CD8-positive, alpha-beta memory T cell (primary cell): ENCODE measurements around the gene CCDC148. TPM values are rescaled to one million over a fixed set of nuclear protein-coding genes. Genes with fewer than 3 reads are reported as not detected.

Experiments
- CTCF ChIA-PET: fragments of 350-600 bp; sonication (Branson Sonifier 250); formaldehyde crosslinking; loops from one replicate; lab custom pipeline; 2021; ENCODE audit warnings: antibody characterized with exemption; lab: Charles Lee
- POLR2A ChIA-PET: fragments of 350-600 bp; sonication (Branson Sonifier 250); formaldehyde crosslinking; loops from one replicate; lab custom pipeline; 2021; ENCODE audit warnings: antibody characterized with exemption; lab: Charles Lee
- DNase-seq, 5 donors: peaks; one replicate each; pipeline versions ENCODE4 v3.0.0 to v3.0.0-alpha.2; 2020 to 2022; ENCODE audit warnings: mixed read lengths in 1 of 5
- H3K27ac ChIP-seq: one replicate; pipeline ENCODE4 v1.7.0; 2013; ENCODE audit warnings: low read depth, mild to moderate bottlenecking, low read length, moderate library complexity
- H3K27me3 ChIP-seq: 2 replicates; pipeline ENCODE4 v1.7.0; 2013; ENCODE audit warnings: low read length, mild to moderate bottlenecking; ENCODE audit not compliant: insufficient read depth, poor library complexity, severe bottlenecking
- H3K36me3 ChIP-seq: 2 replicates; pipeline ENCODE4 v1.7.0; 2013; ENCODE audit warnings: mild to moderate bottlenecking, low read length, moderate library complexity; ENCODE audit not compliant: insufficient read depth
- H3K4me1 ChIP-seq: 2 replicates; pipeline ENCODE4 v1.7.0; 2013; ENCODE audit warnings: mild to moderate bottlenecking, low read length, moderate library complexity; ENCODE audit not compliant: insufficient read depth
- H3K4me3 ChIP-seq: 2 replicates; pipeline ENCODE4 v1.7.0; 2013; ENCODE audit warnings: mild to moderate bottlenecking, low read length
- H3K9me3 ChIP-seq: 2 replicates; pipeline ENCODE4 v1.7.0; 2013; ENCODE audit warnings: mild to moderate bottlenecking, low read length
- H3K27ac Mint-ChIP-seq, 8 donors: one replicate each; pipeline ENCODE4 v1.8.0; 2020 to 2021; ENCODE audit warnings: mixed read lengths in 8 of 8, mild to moderate bottlenecking in 6 of 8, inconsistent platforms in 3 of 8, moderate library complexity in 3 of 8
- H3K27me3 Mint-ChIP-seq, 2 donors: one replicate each; pipeline ENCODE4 v1.8.0; 2020 to 2021; ENCODE audit warnings: mixed read lengths in 2 of 2, mild to moderate bottlenecking in 1 of 2, moderate library complexity in 1 of 2
- H3K36me3 Mint-ChIP-seq, 3 donors: one replicate each; pipeline ENCODE4 v1.8.0; 2020 to 2021; ENCODE audit warnings: mixed read lengths in 3 of 3, inconsistent platforms in 1 of 3, mild to moderate bottlenecking in 1 of 3
- H3K4me1 Mint-ChIP-seq, 3 donors: one replicate each; pipeline ENCODE4 v1.8.0; 2020 to 2021; ENCODE audit warnings: mixed read lengths in 3 of 3, inconsistent platforms in 1 of 3, mild to moderate bottlenecking in 1 of 3
- H3K4me3 Mint-ChIP-seq, 7 donors: one replicate each; pipeline ENCODE4 v1.8.0; 2020 to 2021; ENCODE audit warnings: mixed read lengths in 7 of 7, mild to moderate bottlenecking in 6 of 7, moderate library complexity in 4 of 7, inconsistent platforms in 2 of 7
- H3K9me3 Mint-ChIP-seq, 5 donors: one replicate each; pipeline ENCODE4 v1.8.0; 2020 to 2022; ENCODE audit warnings: mixed read lengths in 5 of 5, mild to moderate bottlenecking in 3 of 5, moderate library complexity in 2 of 5, inconsistent platforms in 1 of 5
- polyA plus RNA-seq: library from polyadenylated mRNA; unstranded; fragments of 300-500 nt; fragmentation: Illumina TruSeq; gene quantifications from one replicate; pipeline ENCODE4 v1.2.3, GENCODE V29; 2021
- total RNA-seq, 2 experiments: library from RNA; stranded (reverse); gene quantifications; one replicate each; pipeline ENCODE4 v1.2.3, GENCODE V29; 2021

Gene CCDC148
- total and polyA plus RNA-seq, 3 experiments from 2014 or later: 0.40 TPM; not detected in 2

DNA sequence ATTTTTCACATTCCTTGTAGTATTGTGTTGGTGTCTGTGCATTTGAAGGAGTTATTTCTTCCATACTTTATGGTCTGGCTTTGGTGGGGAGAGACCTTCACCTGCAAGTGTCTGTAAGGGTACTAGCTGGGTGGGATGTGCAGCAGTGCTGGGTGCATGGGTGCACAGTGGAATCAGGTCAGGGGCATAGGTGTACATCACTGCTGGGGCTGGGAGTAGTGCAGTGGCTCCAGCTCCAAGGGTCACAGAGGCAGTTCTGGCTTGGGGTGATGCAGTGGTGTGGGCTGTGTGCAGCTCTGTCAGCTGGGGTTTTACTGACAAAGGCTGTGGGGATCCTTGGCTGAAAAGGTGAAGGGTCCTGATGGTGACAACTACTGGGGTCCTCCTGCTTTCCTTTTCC, 44.8 kb downstream of the CCDC148 start:
- H3K4me1 ChIP-seq: no peaks in the 10 kb centered on the region
- H3K4me3 ChIP-seq: no peak overlapping the region
- no peak overlapping the region for H3K4me3 Mint-ChIP-seq
- H3K9me3 ChIP-seq: no peaks in the 10 kb centered on the region
- peaks cover 22 to 42% (median 32%) of the 10 kb centered on the region in 5 donors for H3K9me3 Mint-ChIP-seq
- peaks cover 17 to 30% of the 10 kb centered on the region in 2 donors for H3K27me3 Mint-ChIP-seq
- peak overlapping the region in 1 of 8 donors; percentile 16 for H3K27ac Mint-ChIP-seq
- H3K36me3 ChIP-seq: no peaks in the 10 kb centered on the region
- H3K36me3 Mint-ChIP-seq: peaks cover 0 to 10% (median 2%) of the 10 kb centered on the region in 3 donors
- POLR2A ChIA-PET: no interaction called here
- H3K27ac ChIP-seq: no peak overlapping the region
- H3K4me1 Mint-ChIP-seq: no peaks in the 10 kb centered on the region
- CTCF ChIA-PET: no interaction called here
- DNase-seq: no peak
- no peaks in the 10 kb centered on the region for H3K27me3 ChIP-seq

DNA sequence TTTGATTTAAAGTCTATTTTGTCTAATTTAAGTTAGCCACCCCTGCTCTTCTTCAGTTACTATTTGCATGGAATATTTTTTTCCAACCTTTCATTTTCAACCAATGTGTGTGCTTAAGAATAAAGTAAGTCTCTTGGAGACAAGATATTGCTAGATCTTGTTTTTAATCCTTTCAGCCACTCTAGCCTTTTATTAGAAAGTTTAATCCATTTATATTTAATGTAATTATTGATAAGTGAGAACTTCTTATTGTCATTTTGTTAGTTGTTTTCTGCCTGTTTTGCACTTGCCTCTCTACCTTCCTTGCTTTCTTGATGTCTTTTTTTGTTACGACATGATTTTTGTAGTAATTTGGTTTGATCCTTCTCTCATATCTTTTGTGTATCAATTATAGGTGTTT, 46.4 kb downstream of the CCDC148 start:
- H3K4me1 Mint-ChIP-seq: no peaks in the 10 kb centered on the region
- no peaks in the 10 kb centered on the region for H3K4me1 ChIP-seq
- H3K27ac Mint-ChIP-seq: no peak overlapping the region
- DNase-seq: no peak
- peaks cover 0 to 3% (median 2%) of the 10 kb centered on the region in 3 donors for H3K36me3 Mint-ChIP-seq
- POLR2A ChIA-PET: no interaction called here
- H3K27ac ChIP-seq: no peak overlapping the region
- no peaks in the 10 kb centered on the region for H3K27me3 ChIP-seq
- peaks cover 13 to 31% (median 22%) of the 10 kb centered on the region in 5 donors for H3K9me3 Mint-ChIP-seq
- no peak overlapping the region for H3K4me3 ChIP-seq
- H3K27me3 Mint-ChIP-seq: peaks cover 10 to 24% of the 10 kb centered on the region in 2 donors
- no peaks in the 10 kb centered on the region for H3K36me3 ChIP-seq
- no peaks in the 10 kb centered on the region for H3K9me3 ChIP-seq
- CTCF ChIA-PET: no interaction called here
- no peak overlapping the region for H3K4me3 Mint-ChIP-seq

DNA sequence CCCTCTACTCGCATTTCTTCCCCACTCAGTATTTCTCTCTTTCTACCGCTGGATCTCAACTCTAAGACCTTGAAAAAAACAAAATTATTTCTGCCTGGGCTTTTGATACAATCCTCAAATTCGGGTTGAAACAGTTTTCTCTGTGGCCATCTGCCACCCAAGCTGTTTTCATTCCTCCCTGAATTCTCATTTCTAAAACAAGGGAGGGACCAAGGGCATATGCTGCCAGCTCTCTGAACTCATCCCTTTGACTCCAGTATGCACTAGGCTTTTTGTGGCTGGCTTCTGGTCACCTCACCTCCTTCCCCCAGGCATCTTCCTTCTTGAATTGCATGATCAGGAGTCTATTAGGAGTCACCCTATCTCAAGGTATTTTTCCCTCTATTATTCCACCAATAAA, 49.5 kb downstream of the CCDC148 start:
- peaks cover 10 to 22% (median 20%) of the 10 kb centered on the region in 5 donors for H3K9me3 Mint-ChIP-seq

DNA sequence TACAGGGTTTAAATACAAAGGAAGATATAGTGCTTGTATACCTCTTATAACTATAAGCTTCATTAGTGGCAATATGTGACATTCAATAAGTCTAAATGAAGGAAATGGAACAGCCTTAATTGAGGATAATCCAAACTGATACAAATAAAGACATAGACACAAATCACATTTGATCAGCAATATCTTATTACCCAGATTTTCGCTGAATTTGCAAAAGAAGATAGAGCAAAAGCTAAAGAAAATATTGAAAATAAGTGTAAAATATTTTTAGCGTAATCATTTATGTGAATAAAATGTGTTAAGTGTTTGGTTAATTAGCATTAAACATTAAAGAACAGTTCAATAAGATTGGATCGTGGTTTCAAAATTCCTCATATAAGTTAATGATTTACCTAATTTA, 51.2 kb downstream of the CCDC148 start:
- no peaks in the 10 kb centered on the region for H3K36me3 ChIP-seq
- no peaks in the 10 kb centered on the region for H3K27me3 ChIP-seq
- H3K36me3 Mint-ChIP-seq: no peaks in the 10 kb centered on the region
- no peak for DNase-seq
- H3K27ac ChIP-seq: no peak overlapping the region
- POLR2A ChIA-PET: no interaction called here
- H3K4me3 ChIP-seq: no peak overlapping the region
- no peak overlapping the region for H3K4me3 Mint-ChIP-seq
- peaks cover 5 to 12% (median 8%) of the 10 kb centered on the region in 5 donors for H3K9me3 Mint-ChIP-seq
- no peaks in the 10 kb centered on the region for H3K9me3 ChIP-seq
- peaks cover 3 to 12% of the 10 kb centered on the region in 2 donors for H3K27me3 Mint-ChIP-seq
- H3K27ac Mint-ChIP-seq: no peak overlapping the region
- H3K4me1 ChIP-seq: no peaks in the 10 kb centered on the region
- CTCF ChIA-PET: no interaction called here
- no peaks in the 10 kb centered on the region for H3K4me1 Mint-ChIP-seq

More for the DNA sequence above, 49.5 kb downstream of the CCDC148 start:
- H3K4me1 Mint-ChIP-seq: no peaks in the 10 kb centered on the region
- Histone ChIP-seq H3K27ac (no peak overlapping the region), H3K36me3 (no peaks in the 10 kb centered on the region), H3K4me3 (no peak overlapping the region), H3K4me1 (no peaks in the 10 kb centered on the region), H3K9me3 (no peaks in the 10 kb centered on the region), H3K27me3 (no peaks in the 10 kb centered on the region)
- no peak overlapping the region for H3K27ac Mint-ChIP-seq
- peaks cover 0 to 2% (median 0%) of the 10 kb centered on the region in 3 donors for H3K36me3 Mint-ChIP-seq
- DNase-seq: no peak
- H3K27me3 Mint-ChIP-seq: peaks cover 5 to 12% of the 10 kb centered on the region in 2 donors
- CTCF ChIA-PET: no interaction called here
- H3K4me3 Mint-ChIP-seq: no peak overlapping the region
- POLR2A ChIA-PET: no interaction called here

DNA sequence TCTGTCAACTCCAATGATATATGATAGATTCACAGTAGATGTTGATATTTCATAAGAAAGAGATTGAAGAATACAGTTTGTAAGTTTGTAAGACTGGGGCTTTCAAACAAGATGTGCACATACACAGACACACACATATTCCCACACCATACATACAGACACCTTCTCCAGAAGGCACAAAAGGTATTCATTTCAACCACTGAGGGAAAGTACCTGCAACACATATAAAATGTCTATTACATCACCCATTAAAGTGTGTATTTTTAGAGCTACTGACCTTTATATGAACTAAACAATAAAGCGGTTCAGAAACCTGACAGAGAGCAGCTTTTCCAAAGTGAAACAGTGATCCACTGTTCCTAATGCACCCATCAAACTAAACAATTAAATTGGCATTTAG, 53.3 kb downstream of the CCDC148 start:
- Mint-ChIP-seq H3K27me3 (peaks cover 9 to 18% of the 10 kb centered on the region in 2 donors), H3K36me3 (no peaks in the 10 kb centered on the region), H3K9me3 (peaks cover 0 to 7% (median 4%) of the 10 kb centered on the region in 5 donors), H3K4me1 (no peaks in the 10 kb centered on the region), H3K27ac (no peak overlapping the region), H3K4me3 (no peak overlapping the region)
- H3K4me3 ChIP-seq: no peak overlapping the region
- ChIA-PET POLR2A (no interaction called here), CTCF (no interaction called here)
- no peak overlapping the region for H3K27ac ChIP-seq
- H3K9me3 ChIP-seq: no peaks in the 10 kb centered on the region
- H3K36me3 ChIP-seq: no peaks in the 10 kb centered on the region
- no peaks in the 10 kb centered on the region for H3K4me1 ChIP-seq
- no peak for DNase-seq
- no peaks in the 10 kb centered on the region for H3K27me3 ChIP-seq

DNA sequence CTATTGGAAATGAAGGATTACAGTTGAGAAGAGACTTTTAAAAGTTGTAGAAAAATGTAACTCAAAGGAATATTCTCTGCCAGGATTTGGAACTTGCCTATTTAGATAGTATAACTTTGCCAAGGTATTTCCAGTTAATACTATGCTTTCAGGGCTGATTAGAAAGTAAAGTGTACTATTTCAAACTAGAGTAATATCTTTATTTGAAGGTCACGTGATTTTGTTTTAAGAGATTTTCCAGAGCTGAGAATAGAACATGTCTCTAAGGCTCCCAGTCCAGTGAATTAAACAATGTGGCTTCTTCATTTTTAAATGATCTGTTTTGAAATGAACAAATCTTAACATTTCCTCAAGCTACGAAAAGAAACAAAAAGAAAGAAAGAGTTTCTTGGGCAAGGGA, 53.9 kb downstream of the CCDC148 start:
- no peaks in the 10 kb centered on the region for H3K27me3 ChIP-seq
- H3K4me1 ChIP-seq: no peaks in the 10 kb centered on the region
- CTCF ChIA-PET: no interaction called here
- DNase-seq: no peak
- Mint-ChIP-seq H3K36me3 (no peaks in the 10 kb centered on the region), H3K27me3 (peaks cover 9 to 22% of the 10 kb centered on the region in 2 donors), H3K27ac (peak overlapping the region in 1 of 8 donors; percentile 7), H3K4me1 (no peaks in the 10 kb centered on the region), H3K4me3 (no peak overlapping the region), H3K9me3 (peaks cover 0 to 7% (median 4%) of the 10 kb centered on the region in 5 donors)
- no peak overlapping the region for H3K27ac ChIP-seq
- POLR2A ChIA-PET: no interaction called here
- no peak overlapping the region for H3K4me3 ChIP-seq
- H3K9me3 ChIP-seq: no peaks in the 10 kb centered on the region
- H3K36me3 ChIP-seq: no peaks in the 10 kb centered on the region

DNA sequence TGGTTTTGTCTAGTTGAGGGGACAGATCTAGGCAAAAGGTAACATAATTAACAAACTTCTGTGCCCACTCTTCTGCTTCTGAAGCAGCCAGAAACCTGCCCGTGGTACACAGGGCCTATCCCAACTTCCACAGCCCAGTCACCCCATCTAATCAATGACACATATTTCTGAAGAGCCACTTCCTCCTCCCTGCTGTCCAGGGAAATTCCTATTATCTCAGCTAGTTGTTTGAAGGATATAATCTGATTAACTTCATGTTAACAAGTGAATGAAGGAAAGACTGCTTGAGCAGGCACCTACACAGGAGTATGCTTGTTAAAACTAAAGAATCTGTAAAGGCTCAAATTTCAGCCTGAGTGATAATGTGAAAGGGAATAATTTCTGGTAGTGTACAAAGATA, 61.4 kb downstream of the CCDC148 start:
- H3K4me3 Mint-ChIP-seq: no peak overlapping the region
- peaks cover 6 to 8% (median 8%) of the 10 kb centered on the region in 3 donors for H3K4me1 Mint-ChIP-seq
- Histone ChIP-seq H3K9me3 (no peaks in the 10 kb centered on the region), H3K4me1 (no peaks in the 10 kb centered on the region), H3K27ac (no peak overlapping the region), H3K36me3 (no peaks in the 10 kb centered on the region), H3K27me3 (no peaks in the 10 kb centered on the region), H3K4me3 (no peak overlapping the region)
- DNase-seq: no peak
- peaks cover 14 to 31% of the 10 kb centered on the region in 2 donors for H3K27me3 Mint-ChIP-seq
- H3K9me3 Mint-ChIP-seq: peaks cover 0 to 7% (median 4%) of the 10 kb centered on the region in 5 donors
- no peak overlapping the region for H3K27ac Mint-ChIP-seq
- POLR2A ChIA-PET: no interaction called here
- CTCF ChIA-PET: no interaction called here
- H3K36me3 Mint-ChIP-seq: peaks cover 0 to 4% (median 0%) of the 10 kb centered on the region in 3 donors

DNA sequence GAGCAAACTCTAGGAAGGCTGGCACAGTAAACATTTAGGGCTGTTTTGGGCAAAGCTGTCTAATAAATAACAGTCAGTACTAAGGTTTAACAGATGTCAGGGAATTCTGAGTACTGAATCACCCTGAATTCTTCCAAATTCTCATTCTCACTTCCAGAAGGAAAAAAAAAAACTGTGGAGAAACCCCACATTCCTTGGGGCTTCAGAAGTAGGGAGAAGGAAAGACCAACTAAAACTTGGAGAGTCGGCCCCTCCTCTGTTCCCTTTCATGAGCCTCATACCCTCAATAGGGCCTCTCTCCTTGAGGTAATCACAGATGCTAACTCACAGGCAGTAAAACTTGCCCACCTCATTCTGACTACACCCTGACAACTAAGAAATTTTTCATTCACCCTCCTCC, 62.1 kb downstream of the CCDC148 start:
- no peak for DNase-seq
- Mint-ChIP-seq H3K9me3 (peaks cover 0 to 1% (median 0%) of the 10 kb centered on the region in 5 donors), H3K27ac (no peak overlapping the region), H3K4me3 (no peak overlapping the region), H3K27me3 (peaks cover 11 to 25% of the 10 kb centered on the region in 2 donors), H3K36me3 (peaks cover 0 to 4% (median 0%) of the 10 kb centered on the region in 3 donors), H3K4me1 (peaks cover 6 to 8% (median 8%) of the 10 kb centered on the region in 3 donors)
- H3K27me3 ChIP-seq: no peaks in the 10 kb centered on the region
- POLR2A ChIA-PET: no interaction called here
- no peak overlapping the region for H3K4me3 ChIP-seq
- no peaks in the 10 kb centered on the region for H3K36me3 ChIP-seq
- H3K4me1 ChIP-seq: no peaks in the 10 kb centered on the region
- H3K27ac ChIP-seq: no peak overlapping the region
- no peaks in the 10 kb centered on the region for H3K9me3 ChIP-seq
- CTCF ChIA-PET: no interaction called here
